CD4-positive, alpha-beta T cell treated with Interleukin-1 beta for 1 hour (primary cell): ENCODE results near the gene UVSSA.

Source experiments
- DNase-seq, 2 donors: peaks; one replicate each; pipeline ENCODE4 v3.0.0-alpha.2; 2020 to 2022

Gene UVSSA

GRCh38 chr4:1398681-1399507 is 51.9 kb downstream of the UVSSA start:
- DNase-seq = no peak

GRCh38 chr4:1399508-1400190 is 52.6 kb downstream of the UVSSA start:
- no peak for DNase-seq

- DNase-seq = no peak
These were observed 53.3 kb downstream of the UVSSA start for GRCh38 chr4:1400191-1400805.

- DNase-seq = no peak
These were observed 53.9 kb downstream of the UVSSA start for GRCh38 chr4:1400831-1401408.

GRCh38 chr4:1401409-1402020 is 54.5 kb downstream of the UVSSA start:
- no peak for DNase-seq

- no peak for DNase-seq
These were observed 55.1 kb downstream of the UVSSA start for GRCh38 chr4:1402021-1402515.

GRCh38 chr4:1402516-1403091 is 55.6 kb downstream of the UVSSA start:
- DNase-seq = no peak

- DNase-seq = no peak
These were observed 56.2 kb downstream of the UVSSA start for GRCh38 chr4:1403177-1403583.

- DNase-seq = no peak
These were observed 56.9 kb downstream of the UVSSA start for GRCh38 chr4:1403591-1404572.

GRCh38 chr4:1404573-1405253 is 57.7 kb downstream of the UVSSA start:
- no peak for DNase-seq

- no peak for DNase-seq
These were observed 58.2 kb downstream of the UVSSA start for GRCh38 chr4:1405254-1405635.

- no peak for DNase-seq
These were observed 58.8 kb downstream of the UVSSA start for GRCh38 chr4:1405636-1406393.

GRCh38 chr4:1406394-1406980 is 59.5 kb downstream of the UVSSA start, which contains the start of gene NKX1-1:
NKX1-1 (minus strand) TSS chr4:1406442; CDS start chr4:1406442, 0 bp downstream.
- DNase-seq = no peak

- DNase-seq = no peak
These were observed 60.1 kb downstream of the UVSSA start for GRCh38 chr4:1406981-1407656.

- no peak for DNase-seq
These were observed 60.8 kb downstream of the UVSSA start for GRCh38 chr4:1407657-1408333.

- no peak for DNase-seq
These were observed 61.4 kb downstream of the UVSSA start for GRCh38 chr4:1408418-1408817.

- no peak for DNase-seq
These were observed 62.1 kb downstream of the UVSSA start for GRCh38 chr4:1409079-1409478.
